Hematopoietic multipotent progenitor cell (in vitro differentiated cells): Measurements from ENCODE around the gene PNMT. TPM values are rescaled to one million over a fixed set of nuclear protein-coding genes. Genes with fewer than 3 reads are reported as not detected.
"Not testable (repeated sequence)": the region's sequence is repeated elsewhere in the genome, so short reads cannot be mapped to it uniquely, and the experiment has no call there.

Source experiments
- DNase-seq, 3 donors: peaks; one replicate each; pipeline ENCODE4 v3.0.0-alpha.2; 2011 to 2015; ENCODE audit warnings: low read depth in 2 of 3, low spot score in 2 of 3
- total RNA-seq: library from RNA; depleted of rRNA; stranded (reverse); fragments of >200 nt; gene quantifications from one replicate; pipeline ENCODE4 v1.2.3, GENCODE V29; 2012

The PNMT gene
- total RNA-seq, 1 donor: 3.8 TPM

DNA sequence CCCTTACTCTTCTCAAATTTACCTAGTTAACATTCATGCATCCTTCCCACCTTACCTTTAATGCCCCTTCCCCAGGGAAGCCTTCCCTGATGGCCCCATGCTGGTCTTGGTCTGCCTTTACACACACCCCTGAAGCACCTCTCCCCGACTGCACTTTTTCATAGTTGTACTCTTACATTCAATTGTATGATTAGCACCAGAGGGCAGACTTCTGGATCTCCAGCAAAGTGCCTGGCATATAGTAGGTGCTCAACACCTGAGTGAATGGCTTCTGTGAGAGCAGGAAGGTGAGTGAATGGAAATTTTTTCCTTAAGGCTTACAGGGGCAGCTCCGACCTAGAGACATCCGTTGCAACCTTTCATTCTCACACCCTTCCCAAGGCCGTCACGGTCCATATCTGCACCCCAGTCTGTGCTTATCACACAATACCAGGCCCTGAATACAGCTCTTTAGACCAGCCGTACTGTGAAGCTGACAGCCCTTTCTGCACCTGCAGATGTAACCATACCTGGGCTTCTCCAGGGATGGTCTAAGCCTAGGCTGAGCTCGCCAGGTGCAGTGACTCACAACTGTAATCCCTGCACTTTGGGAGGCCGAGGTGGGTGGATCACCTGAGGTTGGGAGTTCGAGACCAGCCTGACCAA lies 15.2 kb downstream of the PNMT start:
- DNase-seq: no peak

DNA sequence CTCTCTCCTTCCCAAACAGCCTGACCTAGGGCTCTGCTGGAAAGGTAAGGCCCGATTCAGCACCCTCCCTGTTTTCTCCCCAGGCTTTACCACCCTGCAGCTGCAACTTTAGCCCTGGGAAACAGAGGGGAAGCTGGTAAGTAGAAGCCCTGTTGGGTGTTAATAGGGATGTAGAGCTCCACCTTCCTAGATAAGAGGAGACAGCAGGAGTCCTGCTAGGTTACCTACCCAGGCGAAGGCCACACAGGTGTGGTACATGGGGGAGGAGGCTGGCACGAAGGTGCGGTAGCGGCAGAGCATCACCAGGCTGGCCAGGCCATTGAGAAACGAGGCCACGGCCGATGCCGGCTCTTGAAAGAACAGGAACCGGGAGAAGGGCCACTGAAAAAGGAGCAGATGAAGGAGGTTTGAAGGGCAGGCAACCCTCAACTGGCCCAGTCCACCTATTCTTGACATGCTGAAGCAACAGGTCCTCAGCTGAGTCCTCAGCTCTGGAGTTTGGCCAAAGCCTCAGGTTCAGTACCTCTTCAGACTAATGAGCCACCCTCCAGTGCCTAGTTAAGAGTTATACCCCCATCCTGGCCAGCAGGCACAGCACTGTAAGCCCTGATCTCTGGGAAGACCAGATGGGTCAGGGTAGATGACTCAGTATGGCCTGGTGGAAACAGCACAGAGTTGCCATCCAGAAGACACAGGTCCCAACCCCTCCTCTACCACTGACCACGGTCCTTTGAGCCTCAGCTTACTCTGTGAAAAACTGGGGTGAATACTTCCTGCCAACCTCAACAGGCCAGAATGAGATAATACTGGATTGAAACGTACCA lies 16.3 kb downstream of the PNMT start:
- DNase-seq: no peak

DNA sequence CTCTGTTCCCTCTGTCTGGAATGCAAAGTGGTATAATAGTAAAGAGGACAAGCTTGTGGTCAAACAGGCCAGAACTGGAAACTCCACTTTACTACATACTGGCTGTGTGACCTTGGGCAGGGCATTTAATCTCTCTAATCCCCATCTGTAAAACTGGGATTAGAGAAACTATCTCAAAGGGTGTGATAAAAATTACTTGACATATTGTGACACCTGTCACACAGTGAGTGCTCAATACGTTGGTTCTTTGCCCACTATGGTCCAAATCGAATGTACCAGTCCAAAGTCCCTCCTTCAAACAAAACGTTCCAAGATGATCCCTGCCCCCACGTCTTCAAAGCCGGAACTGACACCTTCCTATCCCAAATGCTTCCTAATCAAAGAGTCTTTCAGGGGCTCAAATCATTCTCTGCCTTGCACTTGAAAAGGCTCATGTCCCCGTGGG lies 18.9 kb downstream of the PNMT start:
- no peak for DNase-seq

DNA sequence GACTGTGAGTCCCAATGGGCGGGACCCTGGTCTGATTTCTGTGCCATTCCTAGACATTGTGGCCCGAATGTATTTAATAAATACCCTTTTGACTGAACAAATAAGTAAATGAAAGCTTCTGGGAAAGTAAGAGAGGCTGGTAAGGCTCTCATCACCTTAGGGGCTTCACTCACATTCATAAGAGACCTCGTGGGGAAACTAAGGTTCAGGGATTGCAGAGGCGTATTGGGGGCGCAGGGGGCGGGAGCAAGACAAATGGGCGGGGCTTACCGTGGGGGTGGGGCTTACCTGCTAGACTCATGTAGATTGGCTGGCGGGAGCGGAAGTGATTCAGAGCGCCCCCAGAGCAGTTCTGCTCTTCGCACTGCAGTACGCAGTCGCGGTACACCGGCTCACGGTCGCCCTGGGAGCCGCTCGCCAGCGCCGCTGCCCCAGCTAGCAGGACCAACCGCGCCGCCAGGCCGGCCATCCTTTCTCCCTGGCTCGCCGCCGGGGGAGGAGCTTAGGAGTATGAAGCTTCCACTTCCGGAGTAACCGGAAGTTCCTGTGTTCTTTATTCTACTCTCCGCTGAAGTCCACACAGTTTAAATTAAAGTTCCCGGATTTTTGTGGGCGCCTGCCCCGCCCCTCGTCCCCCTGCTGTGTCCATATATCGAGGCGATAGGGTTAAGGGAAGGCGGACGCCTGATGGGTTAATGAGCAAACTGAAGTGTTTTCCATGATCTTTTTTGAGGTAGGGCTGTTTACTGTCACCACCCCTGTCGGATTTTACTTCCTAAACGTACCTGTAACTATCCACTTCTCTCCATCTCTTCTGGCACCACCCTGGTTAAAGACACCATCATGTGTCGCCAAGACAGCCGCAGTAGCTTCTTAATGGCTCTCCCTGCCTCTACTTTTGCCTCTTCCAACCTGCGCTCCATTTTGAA lies 19.6 kb downstream of the PNMT start, which contains the start of gene PGAP3:
PGAP3 (minus strand) TSS at position 512 of the 929 bp plus-strand sequence; CDS start at position 469, 43 bp downstream.
- DNase-seq: peak; percentile 69 to 93 (median 93)

DNA sequence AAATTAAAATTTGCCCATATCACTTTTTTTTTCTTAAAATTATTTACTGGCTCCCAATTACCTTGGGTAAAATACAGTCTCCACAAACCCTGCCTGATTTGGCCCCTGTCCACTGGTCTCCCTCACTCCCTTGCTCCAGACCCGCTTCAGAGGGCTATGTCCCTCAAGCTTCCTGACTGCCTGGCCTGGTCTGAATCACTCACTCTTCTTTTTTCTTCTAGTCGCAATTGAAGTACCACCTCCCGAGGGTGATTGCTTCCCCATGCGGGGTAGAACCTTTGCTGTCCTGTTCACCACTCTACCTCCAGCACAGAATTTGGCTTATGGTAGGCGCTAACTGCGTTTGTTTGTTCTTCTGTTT lies 20.2 kb downstream of the PNMT start:
- no peak for DNase-seq

DNA sequence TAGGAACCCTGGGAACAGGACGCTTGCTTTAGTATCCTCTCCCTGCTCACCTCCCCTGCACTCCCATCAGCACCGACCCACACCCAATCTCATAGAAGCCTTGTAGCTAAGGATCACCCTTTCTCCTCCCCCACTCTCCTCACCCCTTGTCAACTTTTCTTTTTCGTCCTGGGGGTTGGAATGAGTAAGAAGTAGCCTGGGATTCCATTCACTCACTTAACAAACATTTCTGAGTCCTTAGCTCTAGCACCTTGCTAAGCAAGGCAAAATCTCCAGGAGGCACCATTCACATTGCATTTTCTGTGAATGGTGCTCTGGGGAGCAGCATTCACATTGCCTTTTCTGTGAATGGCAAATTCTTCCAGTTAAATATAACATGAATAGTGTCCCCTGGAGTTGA lies 20.7 kb downstream of the PNMT start:
- DNase-seq: no peak

DNA sequence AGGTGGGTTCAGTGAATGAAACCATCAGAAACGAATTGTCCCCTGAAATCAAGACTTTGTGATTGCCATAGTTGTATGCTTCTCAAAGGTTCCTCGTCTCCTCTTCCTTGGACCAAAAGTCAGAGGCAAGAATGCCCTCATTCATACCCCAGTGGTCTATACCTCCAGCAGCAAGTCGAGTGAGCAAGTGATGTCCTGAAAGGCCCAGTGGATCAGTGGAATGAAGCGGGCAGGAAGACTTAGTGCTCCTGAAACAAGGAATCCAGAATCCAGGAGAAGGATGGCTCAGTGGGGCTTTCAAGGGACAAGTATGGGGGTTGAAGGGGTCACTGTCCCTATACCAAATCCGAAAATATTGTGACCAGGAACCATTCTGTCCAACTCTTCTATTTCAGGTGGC lies 26.3 kb downstream of the PNMT start:
- DNase-seq: no peak

DNA sequence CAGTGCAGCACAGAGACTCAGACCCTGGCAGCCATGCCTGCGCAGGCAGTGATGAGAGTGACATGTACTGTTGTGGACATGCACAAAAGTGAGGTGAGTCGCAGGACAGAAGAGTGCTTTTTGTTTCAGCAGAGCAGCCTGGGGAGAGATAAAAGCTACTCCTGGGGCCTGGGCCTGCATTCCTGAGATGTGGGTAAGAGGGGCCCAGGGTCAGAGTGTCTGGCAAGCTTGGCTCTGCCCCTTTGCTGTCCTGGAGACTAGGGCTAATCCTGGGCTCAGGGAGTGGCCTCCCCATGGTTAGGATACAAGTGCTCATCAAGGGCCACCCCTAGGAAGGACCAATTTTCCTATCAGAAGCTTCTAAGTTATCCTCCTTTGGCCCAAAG lies 26.8 kb downstream of the PNMT start:
- no peak for DNase-seq

DNA sequence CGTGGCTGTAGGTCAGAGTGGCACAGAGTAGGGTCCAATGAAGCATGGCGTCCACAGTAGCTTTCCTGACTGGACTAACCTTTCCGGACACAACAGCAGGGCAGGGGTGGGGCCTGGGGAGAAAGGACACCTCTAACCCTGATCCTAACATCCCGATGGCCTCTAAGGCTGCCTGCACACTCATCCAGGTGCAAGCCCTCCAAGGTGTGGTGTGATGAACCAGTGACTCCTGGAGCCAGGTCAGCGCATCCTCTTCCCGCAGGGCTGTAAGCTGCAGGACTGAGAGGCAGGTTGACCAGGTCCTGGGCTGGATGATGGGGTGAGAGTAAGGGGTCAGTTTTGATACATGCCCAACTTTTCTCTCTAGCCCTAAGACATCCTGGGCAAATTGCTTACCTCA lies 28.5 kb downstream of the PNMT start:
- DNase-seq: no peak

DNA sequence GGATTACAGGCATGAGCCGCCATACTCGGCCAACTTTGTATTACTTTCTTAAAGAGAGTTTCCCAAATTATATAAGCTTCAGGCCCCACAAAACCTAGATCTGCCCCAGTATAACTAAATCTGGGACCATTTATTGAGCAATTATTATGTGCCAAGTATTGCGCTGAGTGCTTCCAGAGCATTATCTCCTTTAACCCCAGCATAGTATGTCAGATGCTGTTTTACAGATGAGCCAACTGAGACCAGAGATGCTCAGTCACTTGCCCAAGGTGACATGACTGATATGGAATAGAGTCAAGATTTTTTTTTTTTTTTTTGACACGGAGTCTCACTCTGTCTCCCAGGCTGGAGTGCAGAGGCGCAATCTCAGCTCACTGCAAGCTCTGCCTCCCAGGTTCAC lies 29.7 kb downstream of the PNMT start:
- no peak for DNase-seq

DNA sequence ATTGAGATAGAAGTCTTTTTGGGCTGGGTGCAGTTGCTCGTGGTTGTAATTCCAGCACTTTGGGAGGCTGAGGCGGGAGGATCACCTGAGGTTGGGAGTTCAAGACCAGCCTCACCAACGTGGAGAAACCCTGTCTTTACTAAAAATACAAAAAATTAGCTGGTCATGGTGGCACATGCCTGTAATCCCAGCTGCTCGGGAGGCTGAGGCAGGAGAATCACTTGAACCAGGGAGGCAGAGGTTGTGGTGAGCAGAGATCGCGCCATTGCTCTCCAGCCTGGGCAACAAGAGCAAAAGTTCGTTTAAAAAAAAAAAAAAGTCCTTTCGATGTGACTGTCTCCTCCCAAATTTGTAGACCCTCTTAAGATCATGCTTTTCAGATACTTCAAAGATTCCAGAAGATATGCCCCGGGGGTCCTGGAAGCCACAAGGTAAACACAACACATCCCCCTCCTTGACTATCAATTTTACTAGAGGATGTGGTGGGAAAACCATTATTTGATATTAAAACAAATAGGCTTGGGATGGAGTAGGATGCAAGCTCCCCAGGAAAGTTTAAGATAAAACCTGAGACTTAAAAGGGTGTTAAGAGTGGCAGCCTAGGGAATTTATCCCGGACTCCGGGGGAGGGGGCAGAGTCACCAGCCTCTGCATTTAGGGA lies 31.0 kb downstream of the PNMT start:
- DNase-seq: not testable (repeated sequence)

DNA sequence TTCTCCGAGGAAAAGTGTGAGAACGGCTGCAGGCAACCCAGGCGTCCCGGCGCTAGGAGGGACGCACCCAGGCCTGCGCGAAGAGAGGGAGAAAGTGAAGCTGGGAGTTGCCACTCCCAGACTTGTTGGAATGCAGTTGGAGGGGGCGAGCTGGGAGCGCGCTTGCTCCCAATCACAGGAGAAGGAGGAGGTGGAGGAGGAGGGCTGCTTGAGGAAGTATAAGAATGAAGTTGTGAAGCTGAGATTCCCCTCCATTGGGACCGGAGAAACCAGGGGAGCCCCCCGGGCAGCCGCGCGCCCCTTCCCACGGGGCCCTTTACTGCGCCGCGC lies 31.5 kb downstream of the PNMT start, which contains the start of gene ERBB2:
ERBB2 (plus strand) TSS at position 247 of the 330 bp plus-strand sequence. CDS start 175 bp downstream, outside the sequence.
- DNase-seq: no peak

DNA sequence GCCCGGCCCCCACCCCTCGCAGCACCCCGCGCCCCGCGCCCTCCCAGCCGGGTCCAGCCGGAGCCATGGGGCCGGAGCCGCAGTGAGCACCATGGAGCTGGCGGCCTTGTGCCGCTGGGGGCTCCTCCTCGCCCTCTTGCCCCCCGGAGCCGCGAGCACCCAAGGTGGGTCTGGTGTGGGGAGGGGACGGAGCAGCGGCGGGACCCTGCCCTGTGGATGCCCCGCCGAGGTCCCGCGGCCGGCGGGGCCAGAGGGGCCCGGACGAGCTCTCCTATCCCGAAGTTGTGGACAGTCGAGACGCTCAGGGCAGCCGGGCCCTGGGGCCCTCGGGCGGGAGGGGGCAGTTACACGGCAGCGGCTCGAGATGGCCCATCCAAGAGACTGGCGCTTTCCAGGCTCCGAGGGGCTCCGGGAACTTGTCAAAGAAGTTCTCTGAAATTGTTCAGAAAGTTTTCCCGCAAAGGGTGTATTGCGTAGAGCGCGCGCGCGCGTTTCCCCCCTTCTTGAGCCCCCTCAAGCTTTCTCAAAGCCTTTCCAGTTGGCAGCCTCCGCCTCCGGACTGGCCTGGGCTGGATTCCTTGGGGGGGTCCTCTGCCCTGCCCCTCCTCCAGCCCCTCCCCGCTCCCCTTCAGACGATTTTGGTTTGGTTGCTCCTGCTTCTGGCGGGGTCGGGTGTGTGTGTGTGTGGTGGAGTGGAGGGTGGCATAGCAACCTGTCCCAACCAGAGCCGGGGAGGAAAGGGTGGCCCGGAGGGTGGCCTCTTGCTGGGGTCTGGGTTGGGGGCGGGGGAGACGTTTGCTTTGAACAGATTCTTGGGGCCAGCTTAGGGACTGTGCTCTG lies 32.1 kb downstream of the PNMT start:
- DNase-seq: peak in 1 of 3 donors; percentile 29

DNA sequence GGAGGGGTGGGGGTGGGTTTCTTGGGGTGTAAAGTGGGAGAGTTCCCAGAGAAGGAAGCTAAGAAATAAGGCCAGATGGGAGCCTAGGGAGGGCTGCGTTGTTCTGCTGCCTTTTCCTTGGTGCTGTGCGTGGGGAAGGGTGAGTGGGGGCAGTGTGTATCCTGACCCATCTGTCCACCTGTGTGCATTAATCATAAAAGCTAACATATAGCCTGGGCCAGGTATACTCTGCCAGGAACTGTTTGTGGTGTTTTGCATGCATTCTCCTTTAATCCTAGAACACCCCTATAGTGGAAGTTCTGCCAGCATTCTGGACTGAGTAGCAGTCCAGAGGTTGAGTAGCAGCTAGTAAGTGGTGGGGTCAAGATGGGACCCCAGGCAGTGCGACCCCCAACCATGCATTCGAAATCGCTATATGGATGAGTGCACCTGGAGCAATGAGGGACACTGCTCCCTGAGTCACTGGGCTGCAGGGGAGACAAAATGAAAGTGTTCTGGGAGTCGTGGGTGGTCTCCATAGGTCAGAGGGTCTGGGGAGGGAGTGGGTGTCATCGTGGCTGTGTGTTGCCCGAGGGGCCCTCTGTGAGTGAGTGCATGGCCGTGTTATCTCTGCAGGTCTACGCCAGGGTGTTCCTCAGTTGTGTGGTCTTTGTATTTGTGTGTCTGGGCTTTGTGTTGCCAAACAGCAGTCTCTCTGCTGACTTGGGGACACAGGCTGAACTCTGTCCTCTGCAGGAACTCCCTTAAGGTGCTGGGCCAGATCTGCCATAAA lies 32.9 kb downstream of the PNMT start:
- no peak for DNase-seq

DNA sequence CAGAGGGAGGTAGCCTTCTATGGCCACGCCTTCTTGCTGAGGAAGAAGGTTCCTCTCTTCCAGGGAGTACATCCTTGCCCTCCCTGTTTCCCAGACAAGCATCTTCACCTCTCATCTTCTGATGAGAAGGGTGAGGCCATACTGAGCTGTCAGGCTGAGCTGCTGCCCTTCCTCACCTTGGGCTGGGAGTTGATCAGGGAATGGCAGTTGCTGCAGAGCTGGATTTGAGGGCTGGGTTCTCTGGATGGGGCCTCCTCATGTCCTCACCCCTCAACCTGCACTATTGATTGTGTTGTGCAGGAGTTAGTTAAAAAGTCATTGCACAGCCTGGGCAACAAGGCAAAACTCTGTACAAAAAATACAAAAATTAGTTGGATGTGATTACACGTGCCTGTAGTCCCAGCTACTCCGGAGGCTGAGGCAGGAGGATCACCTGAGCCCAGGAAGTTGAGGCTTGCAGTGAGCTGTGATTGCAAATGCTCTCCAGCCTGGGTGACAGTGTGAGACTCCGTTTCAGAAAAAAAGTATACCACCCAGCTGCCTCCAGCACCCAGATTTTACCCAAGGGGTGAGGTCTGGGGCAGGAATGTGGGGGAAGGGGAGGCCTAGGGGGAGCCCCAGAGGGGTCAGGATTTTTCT lies 33.6 kb downstream of the PNMT start:
- DNase-seq: no peak

DNA sequence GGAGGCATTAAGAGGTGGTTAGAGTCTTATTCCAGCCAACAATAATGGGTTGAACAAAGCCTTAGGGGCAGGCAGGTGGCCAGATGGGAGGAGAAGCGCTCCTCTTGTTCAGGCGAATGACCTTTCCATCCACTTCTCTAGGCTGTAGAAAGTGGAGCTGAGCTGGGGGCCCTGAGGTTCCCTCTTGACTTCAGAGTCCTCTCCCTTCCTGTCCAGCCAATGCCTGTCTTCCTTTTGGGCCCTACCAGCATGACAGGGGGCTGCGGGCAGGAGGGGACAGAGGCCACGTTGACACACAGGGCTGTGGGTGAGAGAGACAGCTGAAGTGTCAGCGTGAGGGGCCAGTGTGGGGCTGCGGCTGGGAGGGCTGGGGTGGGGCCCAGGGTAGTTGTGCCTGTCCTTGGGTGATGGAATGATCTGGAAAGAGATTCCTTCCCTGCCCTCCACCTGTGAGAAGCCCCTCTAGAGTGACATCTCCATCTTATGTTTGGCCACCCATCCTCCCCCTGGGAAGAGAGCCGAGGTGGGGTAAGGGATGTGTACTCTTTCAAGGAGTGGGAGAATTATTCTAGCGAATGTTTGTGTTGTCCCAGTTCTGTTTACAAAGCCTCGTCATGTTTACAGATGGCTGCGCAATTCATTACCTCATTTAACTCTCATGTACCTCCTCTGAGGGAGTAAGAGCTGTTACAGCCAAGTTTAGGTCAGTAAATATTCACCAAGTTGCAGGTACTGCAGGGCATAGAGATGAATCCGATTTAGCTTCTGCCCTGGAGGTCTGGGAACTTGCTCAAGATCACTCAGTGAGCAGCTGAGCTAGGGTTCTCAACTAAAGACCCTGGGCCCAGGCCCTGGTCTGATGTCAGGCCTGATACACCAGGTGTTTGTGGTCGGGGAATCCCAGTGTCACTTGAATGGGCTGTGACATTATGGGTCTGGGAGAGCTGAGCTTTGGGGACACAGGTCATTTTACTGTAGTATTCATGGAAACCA lies 34.9 kb downstream of the PNMT start:
- no peak for DNase-seq

DNA sequence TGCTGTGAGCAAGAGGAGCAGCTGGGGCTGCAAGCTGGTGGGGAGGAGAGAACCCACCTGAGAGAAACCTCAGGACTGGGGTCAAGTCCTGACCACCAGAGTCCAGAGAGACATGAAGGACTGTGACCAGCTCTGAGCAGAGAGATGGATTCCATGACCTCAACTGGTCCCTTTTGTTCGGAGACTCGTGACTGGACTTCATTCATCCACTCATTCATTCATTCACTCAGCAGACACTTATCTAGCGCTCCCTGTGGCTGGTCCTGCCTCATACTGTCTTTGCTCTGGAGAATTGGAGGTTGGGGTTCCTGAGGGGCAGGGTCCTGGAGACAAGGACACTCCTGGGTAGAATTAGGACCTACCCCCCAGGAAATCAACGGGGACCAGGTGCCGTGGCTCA lies 35.7 kb downstream of the PNMT start:
- DNase-seq: no peak
